Measurements from ENCODE around the gene S100A8. TPM values are rescaled to one million over a fixed set of nuclear protein-coding genes. Genes with fewer than 3 reads are reported as not detected.

The S100A8 gene
- polyA plus RNA-seq, 1 experiment = not detected

DNA sequence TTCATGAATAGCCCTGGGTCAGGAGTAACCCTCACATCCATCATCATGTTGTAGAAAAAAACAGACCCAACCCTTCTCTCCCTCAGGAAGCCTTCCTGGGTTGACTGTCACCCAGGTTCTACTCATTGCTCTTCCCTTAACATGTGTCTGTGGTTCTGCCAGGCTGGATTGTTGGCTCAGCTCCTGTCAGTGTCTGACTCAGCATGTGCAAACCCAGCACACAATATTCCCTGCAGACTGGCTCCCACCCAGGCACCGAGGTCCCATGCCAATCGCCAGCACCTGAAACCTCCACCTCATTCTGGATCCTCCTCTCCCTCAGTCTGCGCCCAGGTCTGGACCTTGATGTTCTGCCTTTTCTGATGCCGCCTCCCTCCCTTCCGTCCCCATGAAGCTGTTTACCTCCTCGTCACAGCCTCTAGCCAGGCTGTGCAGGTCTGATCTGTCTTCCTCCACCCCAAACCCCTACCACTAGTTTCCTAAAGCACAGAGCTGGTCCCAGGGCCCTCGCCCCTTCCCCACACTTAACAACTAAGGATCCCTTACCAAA lies 4.3 kb upstream of the S100A8 start:
- H3K4me3 ChIP-seq (ENCODE audit: low read depth, low read length) = no peak overlapping the region
- CTCF ChIA-PET = interaction anchor here (0.9 kb wide), 1 partner anchor 70 kb away, joined by 3 read pairs; no protein-coding TSS in a partner anchor
- DNase-seq (ENCODE audit: low read depth, low spot score) = no peak
- TF ChIP-seq, protein P1, sequence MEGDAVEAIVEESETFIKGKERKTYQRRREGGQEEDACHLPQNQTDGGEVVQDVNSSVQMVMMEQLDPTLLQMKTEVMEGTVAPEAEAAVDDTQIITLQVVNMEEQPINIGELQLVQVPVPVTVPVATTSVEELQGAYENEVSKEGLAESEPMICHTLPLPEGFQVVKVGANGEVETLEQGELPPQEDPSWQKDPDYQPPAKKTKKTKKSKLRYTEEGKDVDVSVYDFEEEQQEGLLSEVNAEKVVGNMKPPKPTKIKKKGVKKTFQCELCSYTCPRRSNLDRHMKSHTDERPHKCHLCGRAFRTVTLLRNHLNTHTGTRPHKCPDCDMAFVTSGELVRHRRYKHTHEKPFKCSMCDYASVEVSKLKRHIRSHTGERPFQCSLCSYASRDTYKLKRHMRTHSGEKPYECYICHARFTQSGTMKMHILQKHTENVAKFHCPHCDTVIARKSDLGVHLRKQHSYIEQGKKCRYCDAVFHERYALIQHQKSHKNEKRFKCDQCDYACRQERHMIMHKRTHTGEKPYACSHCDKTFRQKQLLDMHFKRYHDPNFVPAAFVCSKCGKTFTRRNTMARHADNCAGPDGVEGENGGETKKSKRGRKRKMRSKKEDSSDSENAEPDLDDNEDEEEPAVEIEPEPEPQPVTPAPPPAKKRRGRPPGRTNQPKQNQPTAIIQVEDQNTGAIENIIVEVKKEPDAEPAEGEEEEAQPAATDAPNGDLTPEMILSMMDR (IDR thresholded peaks at IDR 0.05; ENCODE audit: low read depth, low read length) = no peak
- H3K27ac ChIP-seq (ENCODE audit: low read depth, low read length) = no peak overlapping the region
- no peaks in the 10 kb centered on the region for H3K27me3 ChIP-seq (ENCODE audit: control insufficient read depth, insufficient read depth, low read length)
- POLR2A ChIA-PET = no interaction called here
- no peaks in the 10 kb centered on the region for H3K9me3 ChIP-seq (ENCODE audit: control insufficient read depth, insufficient read depth, low read length)

DNA sequence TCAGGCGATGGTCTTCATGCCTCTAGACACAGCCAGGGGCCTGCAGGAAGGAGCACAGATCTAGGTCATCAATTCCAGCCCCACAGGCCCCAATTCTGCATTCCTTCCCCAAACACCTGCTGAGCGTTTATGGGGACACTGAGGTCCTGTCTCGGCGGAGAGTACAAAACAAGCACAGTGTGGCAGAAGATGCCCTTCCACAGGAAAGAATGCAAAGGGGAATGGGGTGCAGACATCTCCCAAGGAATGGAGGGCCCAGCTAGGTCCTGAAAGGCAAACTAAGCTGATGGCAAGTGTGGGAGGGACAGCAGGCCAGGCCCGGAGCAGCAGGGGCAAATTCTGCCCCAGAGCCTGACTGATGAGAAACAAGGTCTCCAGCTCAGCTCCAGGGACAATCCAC lies 3.5 kb upstream of the S100A8 start:
- POLR2A ChIA-PET = no interaction called here
- DNase-seq (ENCODE audit: low read depth, low spot score) = no peak
- peaks cover 3% of the 10 kb centered on the region for H3K27me3 ChIP-seq (ENCODE audit: control insufficient read depth, insufficient read depth, low read length)
- H3K27ac ChIP-seq (ENCODE audit: low read depth, low read length) = no peak overlapping the region
- TF ChIP-seq, protein P1 (IDR thresholded peaks at IDR 0.05; ENCODE audit: low read depth, low read length) = no peak
- no peak overlapping the region for H3K4me3 ChIP-seq (ENCODE audit: low read depth, low read length)
- CTCF ChIA-PET = no interaction called here
- no peaks in the 10 kb centered on the region for H3K9me3 ChIP-seq (ENCODE audit: control insufficient read depth, insufficient read depth, low read length)

DNA sequence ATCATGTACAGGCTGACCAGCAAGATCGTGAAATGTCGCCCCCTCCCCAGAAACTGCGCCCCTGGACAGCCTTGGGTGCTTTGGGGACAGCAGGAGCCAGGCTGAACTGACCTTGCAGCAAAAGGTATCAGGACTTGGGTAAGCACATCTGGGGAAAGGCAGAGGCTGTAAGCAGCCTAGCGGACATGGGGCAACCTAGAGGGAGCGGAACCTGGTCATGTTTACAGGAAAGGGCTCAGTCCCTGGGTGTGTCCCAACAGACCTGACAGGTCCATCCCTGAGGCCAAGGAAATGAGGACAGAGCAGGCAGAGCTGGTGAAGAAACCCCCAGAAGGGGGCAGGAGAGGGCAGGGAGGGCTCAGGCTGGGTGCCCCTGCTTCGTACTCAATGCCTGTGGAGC lies 3.1 kb upstream of the S100A8 start:
- Histone ChIP-seq H3K27ac (ENCODE audit: low read depth, low read length) (no peak overlapping the region), H3K4me3 (ENCODE audit: low read depth, low read length) (no peak overlapping the region), H3K27me3 (ENCODE audit: control insufficient read depth, insufficient read depth, low read length) (peaks cover 3% of the 10 kb centered on the region), H3K9me3 (ENCODE audit: control insufficient read depth, insufficient read depth, low read length) (no peaks in the 10 kb centered on the region)
- ChIA-PET POLR2A (no interaction called here), CTCF (no interaction called here)
- no peak for DNase-seq (ENCODE audit: low read depth, low spot score)
- TF ChIP-seq, protein P1 (IDR thresholded peaks at IDR 0.05; ENCODE audit: low read depth, low read length) = no peak

DNA sequence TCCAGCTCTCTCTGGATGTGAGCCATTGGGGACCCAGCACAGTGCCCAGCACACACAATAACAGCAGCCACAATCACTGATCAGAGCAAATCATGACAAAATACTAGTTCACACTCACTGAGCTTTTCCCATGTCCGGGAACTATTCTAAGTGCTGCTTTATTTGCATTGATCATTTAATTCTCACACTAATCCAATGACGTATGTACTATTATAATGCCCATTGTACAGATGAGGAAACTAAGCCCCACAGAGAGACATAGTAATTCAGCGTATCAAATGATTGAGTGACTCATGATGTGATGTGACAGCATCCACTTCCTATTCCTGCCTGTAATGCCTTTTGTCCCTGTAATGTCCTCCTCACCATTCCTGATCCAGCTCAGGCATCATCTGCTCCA lies 1.9 kb upstream of the S100A8 start:
- Histone ChIP-seq H3K9me3 (ENCODE audit: control insufficient read depth, insufficient read depth, low read length) (no peaks in the 10 kb centered on the region), H3K4me3 (ENCODE audit: low read depth, low read length) (no peak overlapping the region), H3K27ac (ENCODE audit: low read depth, low read length) (no peak overlapping the region), H3K27me3 (ENCODE audit: control insufficient read depth, insufficient read depth, low read length) (peaks cover 7% of the 10 kb centered on the region)
- POLR2A ChIA-PET = no interaction called here
- CTCF ChIA-PET = no interaction called here
- TF ChIP-seq, protein P1 (IDR thresholded peaks at IDR 0.05; ENCODE audit: low read depth, low read length) = no peak
- DNase-seq (ENCODE audit: low read depth, low spot score) = no peak

DNA sequence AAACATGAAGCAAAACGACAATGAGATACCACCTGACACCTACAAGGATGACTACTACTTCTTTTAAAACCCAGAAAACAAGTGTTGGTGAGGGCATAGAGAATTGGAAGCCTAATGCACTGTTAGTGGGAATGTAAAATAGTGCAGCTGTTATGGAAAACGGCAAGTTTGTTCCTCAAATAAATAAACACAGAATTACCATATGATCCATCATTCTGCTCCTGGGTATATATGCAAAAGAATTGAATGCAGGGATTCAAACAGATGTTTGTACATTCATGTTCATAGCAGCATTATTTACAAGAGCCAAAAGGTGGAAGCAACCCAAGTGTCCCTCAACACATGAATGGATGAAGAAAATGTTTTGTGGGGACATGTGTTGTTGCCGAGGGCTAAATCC lies 1.4 kb upstream of the S100A8 start:
- POLR2A ChIA-PET = no interaction called here
- Histone ChIP-seq H3K9me3 (ENCODE audit: control insufficient read depth, insufficient read depth, low read length) (no peaks in the 10 kb centered on the region), H3K4me3 (ENCODE audit: low read depth, low read length) (no peak overlapping the region), H3K27me3 (ENCODE audit: control insufficient read depth, insufficient read depth, low read length) (peaks cover 8% of the 10 kb centered on the region), H3K27ac (ENCODE audit: low read depth, low read length) (no peak overlapping the region)
- no peak for DNase-seq (ENCODE audit: low read depth, low spot score)
- TF ChIP-seq, protein P1 (IDR thresholded peaks at IDR 0.05; ENCODE audit: low read depth, low read length) = no peak
- CTCF ChIA-PET = no interaction called here
